ENCODE data around the gene MT1E.
"Not testable (repeated sequence)": the region's sequence is repeated elsewhere in the genome, so short reads cannot be mapped to it uniquely, and the experiment has no call there.

MT1E gene

GRCh38 chr16:56653218-56653617 is 27.6 kb downstream of the MT1E start:
- peaks cover 7% of the 10 kb centered on the region for H3K4me1 ChIP-seq (ENCODE audit: control insufficient read depth, insufficient read depth, low read length)
- no peak overlapping the region for H3K9ac ChIP-seq (ENCODE audit: low read depth, low read length)
- H3K4me2 ChIP-seq (ENCODE audit: low read length) = no peak overlapping the region
- H3K9me3 ChIP-seq (replicated peaks; ENCODE audit: low read length) = no peaks in the 10 kb centered on the region
- no peak overlapping the region for H3K4me3 ChIP-seq (ENCODE audit: low read length)
- H3K36me3 ChIP-seq (ENCODE audit: insufficient read depth, low read length) = no peaks in the 10 kb centered on the region
- H3K27me3 ChIP-seq (ENCODE audit: control insufficient read depth, insufficient read depth, low read length) = peaks cover 45% of the 10 kb centered on the region

GRCh38 chr16:56657555-56658326 is 32.2 kb downstream of the MT1E start, which contains the start of gene MT1F:
TSS of gene MT1F (plus strand) at chr16:56657959. CDS start at chr16:56658059, 100 bp downstream.
- Histone ChIP-seq H3K9me3 (replicated peaks; ENCODE audit: low read length) (no peaks in the 10 kb centered on the region), H3K9ac (ENCODE audit: low read depth, low read length) (no peak within 1 kb of the TSS), H3K27me3 (ENCODE audit: control insufficient read depth, insufficient read depth, low read length) (peaks cover 51% of the 10 kb centered on the region), H3K36me3 (ENCODE audit: insufficient read depth, low read length) (no peaks in the 10 kb centered on the region), H3K4me1 (ENCODE audit: control insufficient read depth, insufficient read depth, low read length) (peaks cover 9% of the 10 kb centered on the region), H3K4me2 (ENCODE audit: low read length) (peak within 1 kb of the TSS; percentile 79), H3K4me3 (ENCODE audit: low read length) (peak within 1 kb of the TSS; percentile 65)

GRCh38 chr16:56658327-56658875 is 32.8 kb downstream of the MT1E start:
- peaks cover 9% of the 10 kb centered on the region for H3K4me1 ChIP-seq (ENCODE audit: control insufficient read depth, insufficient read depth, low read length)
- no peak overlapping the region for H3K9ac ChIP-seq (ENCODE audit: low read depth, low read length)

GRCh38 chr16:56662357-56663354 is 37.1 kb downstream of the MT1E start:
- Histone ChIP-seq H3K27me3 (ENCODE audit: control insufficient read depth, insufficient read depth, low read length) (peaks cover 86% of the 10 kb centered on the region), H3K4me3 (ENCODE audit: low read length) (no peak overlapping the region), H3K9me3 (replicated peaks; ENCODE audit: low read length) (no peaks in the 10 kb centered on the region), H3K4me1 (ENCODE audit: control insufficient read depth, insufficient read depth, low read length) (peaks cover 7% of the 10 kb centered on the region), H3K36me3 (ENCODE audit: insufficient read depth, low read length) (no peaks in the 10 kb centered on the region), H3K9ac (ENCODE audit: low read depth, low read length) (no peak overlapping the region), H3K4me2 (ENCODE audit: low read length) (no peak overlapping the region)

More at GRCh38 chr16:56658327-56658875, 32.8 kb downstream of the MT1E start:
- Histone ChIP-seq H3K9me3 (replicated peaks; ENCODE audit: low read length) (no peaks in the 10 kb centered on the region), H3K4me3 (ENCODE audit: low read length) (peak overlapping the region; percentile 65), H3K4me2 (ENCODE audit: low read length) (peak overlapping the region; percentile 79), H3K36me3 (ENCODE audit: insufficient read depth, low read length) (no peaks in the 10 kb centered on the region), H3K27me3 (ENCODE audit: control insufficient read depth, insufficient read depth, low read length) (peaks cover 54% of the 10 kb centered on the region)

- Histone ChIP-seq H3K9ac (ENCODE audit: low read depth, low read length) (no peak overlapping the region), H3K4me2 (ENCODE audit: low read length) (no peak overlapping the region), H3K9me3 (replicated peaks; ENCODE audit: low read length) (no peaks in the 10 kb centered on the region), H3K27me3 (ENCODE audit: control insufficient read depth, insufficient read depth, low read length) (peaks cover 86% of the 10 kb centered on the region), H3K4me1 (ENCODE audit: control insufficient read depth, insufficient read depth, low read length) (peaks cover 3% of the 10 kb centered on the region), H3K4me3 (ENCODE audit: low read length) (no peak overlapping the region), H3K36me3 (ENCODE audit: insufficient read depth, low read length) (no peaks in the 10 kb centered on the region)
Measured at GRCh38 chr16:56664506-56664905, 38.9 kb downstream of the MT1E start.

- H3K4me2 ChIP-seq (ENCODE audit: low read length); H3K9me3 ChIP-seq (replicated peaks; ENCODE audit: low read length); H3K9ac ChIP-seq (ENCODE audit: low read depth, low read length); H3K4me3 ChIP-seq (ENCODE audit: low read length); H3K36me3 ChIP-seq (ENCODE audit: insufficient read depth, low read length); H3K4me1 ChIP-seq (ENCODE audit: control insufficient read depth, insufficient read depth, low read length): not testable (repeated sequence)
- H3K27me3 ChIP-seq (ENCODE audit: control insufficient read depth, insufficient read depth, low read length) = peaks cover 88% of the 10 kb centered on the region
Measured at GRCh38 chr16:56665286-56666261, 40.0 kb downstream of the MT1E start.

GRCh38 chr16:56667581-56668571 is 42.3 kb downstream of the MT1E start, which contains the start of gene MT1G:
TSS of gene MT1G (minus strand) at chr16:56668065. CDS start at chr16:56667993, 72 bp downstream.
- no peak within 1 kb of the TSS for H3K9ac ChIP-seq (ENCODE audit: low read depth, low read length)
- H3K27me3 ChIP-seq (ENCODE audit: control insufficient read depth, insufficient read depth, low read length) = peaks cover 75% of the 10 kb centered on the region
- H3K36me3 ChIP-seq (ENCODE audit: insufficient read depth, low read length) = no peaks in the 10 kb centered on the region
- H3K4me2 ChIP-seq (ENCODE audit: low read length) = peak within 1 kb of the TSS; percentile 52
- H3K4me1 ChIP-seq (ENCODE audit: control insufficient read depth, insufficient read depth, low read length) = peaks cover 3% of the 10 kb centered on the region
- no peaks in the 10 kb centered on the region for H3K9me3 ChIP-seq (replicated peaks; ENCODE audit: low read length)
- peak within 1 kb of the TSS; percentile 28 for H3K4me3 ChIP-seq (ENCODE audit: low read length)

- Histone ChIP-seq H3K9ac (ENCODE audit: low read depth, low read length) (no peak within 1 kb of the TSS), H3K4me2 (ENCODE audit: low read length) (no peak within 1 kb of the TSS), H3K36me3 (ENCODE audit: insufficient read depth, low read length) (no peaks in the 10 kb centered on the region), H3K4me1 (ENCODE audit: control insufficient read depth, insufficient read depth, low read length) (peaks cover 3% of the 10 kb centered on the region), H3K4me3 (ENCODE audit: low read length) (no peak within 1 kb of the TSS), H3K27me3 (ENCODE audit: control insufficient read depth, insufficient read depth, low read length) (peaks cover 62% of the 10 kb centered on the region), H3K9me3 (replicated peaks; ENCODE audit: low read length) (no peaks in the 10 kb centered on the region)
Measured at GRCh38 chr16:56669005-56669839, 43.6 kb downstream of the MT1E start, which contains the start of gene MT1H. TSS of gene MT1H (plus strand) at chr16:56669814. CDS start at chr16:56669885, 71 bp downstream.
